HG03066 (cell line): ENCODE results near the gene CCR5.
"Not testable (repeated sequence)": the region's sequence is repeated elsewhere in the genome, so short reads cannot be mapped to it uniquely, and the experiment has no call there.

Experiments
- ATAC-seq: cut with Tn5 transposase; IDR thresholded peaks from one replicate; pipeline ENCODE4 v1.9.1; 2021; ENCODE audit warnings: low read depth; ENCODE audit not compliant: unreplicated experiment

CCR5 gene

DNA sequence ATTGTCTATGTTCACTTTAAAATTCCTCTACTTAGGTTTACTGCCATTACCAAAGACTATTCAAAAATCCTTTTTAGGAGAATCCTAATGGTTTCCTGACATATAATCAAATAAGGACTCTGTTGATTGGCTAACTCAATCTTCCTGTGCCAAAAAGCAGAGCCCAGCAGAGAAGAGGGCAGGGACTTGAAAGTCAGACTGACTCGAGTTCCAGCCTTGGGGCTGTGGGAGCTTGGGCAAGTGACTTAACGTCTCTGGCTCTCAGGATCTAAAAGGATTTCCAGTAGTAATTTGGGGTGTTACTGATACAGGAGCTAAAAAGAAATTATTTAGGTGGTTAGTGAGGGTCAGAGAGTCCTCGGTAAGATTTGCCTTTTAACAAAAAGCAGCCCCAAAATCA lies 10.9 kb downstream of the CCR5 start:
- ATAC-seq, result no peak

DNA sequence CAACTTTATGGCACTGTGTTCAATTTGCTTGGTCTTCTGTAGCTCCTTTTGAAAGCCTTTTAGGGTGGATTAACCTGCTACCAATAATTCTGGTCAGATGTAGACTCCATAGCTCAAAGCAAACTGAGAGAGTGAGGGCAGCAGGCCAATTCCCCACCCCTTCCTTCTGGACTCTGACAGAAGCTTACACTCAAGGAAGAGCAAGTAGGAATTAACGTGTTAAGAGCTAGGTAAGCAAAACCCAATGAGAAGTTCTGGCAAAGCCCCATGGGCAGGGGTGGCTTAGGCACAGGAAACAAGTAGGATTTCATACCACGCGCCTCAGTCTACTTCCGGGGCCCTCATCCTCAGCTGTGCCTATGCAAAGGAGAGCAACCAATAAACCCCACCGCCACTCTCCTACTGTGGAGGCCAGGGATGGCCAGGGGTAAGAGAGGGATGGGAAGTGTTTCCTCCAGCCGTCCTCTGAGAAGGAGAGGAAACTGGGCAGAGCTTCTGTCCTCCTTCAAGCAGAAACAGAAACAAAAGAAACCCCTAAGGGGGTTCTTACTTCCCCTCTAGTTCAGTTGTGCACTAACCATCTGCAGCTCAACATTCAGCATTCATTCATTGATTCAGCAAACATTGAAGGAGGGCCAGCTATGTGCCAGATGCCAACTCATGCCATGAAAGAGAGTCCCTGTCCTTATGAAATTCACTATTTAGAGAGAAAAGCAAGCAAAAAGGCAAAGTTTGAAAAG lies 12.6 kb downstream of the CCR5 start:
- no peak for ATAC-seq

DNA sequence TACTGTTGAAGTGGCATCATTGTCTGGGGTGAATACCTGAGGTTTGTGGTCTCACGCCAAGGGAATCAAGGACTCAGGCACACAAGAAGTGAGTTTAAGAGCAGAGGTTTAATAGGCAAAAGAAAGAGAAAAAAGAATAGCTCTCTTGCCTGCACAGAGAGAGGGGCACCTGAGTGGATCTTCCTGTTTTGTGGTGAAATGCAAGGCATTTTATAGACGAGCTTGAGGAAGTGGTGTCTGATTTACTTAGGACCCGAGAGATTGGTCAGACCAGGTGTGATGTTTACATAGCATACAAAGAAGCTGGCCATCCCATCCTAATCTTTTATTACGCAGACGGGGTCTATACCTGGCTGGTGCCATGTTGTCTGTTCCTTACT lies 13.2 kb downstream of the CCR5 start:
- ATAC-seq, result no peak

DNA sequence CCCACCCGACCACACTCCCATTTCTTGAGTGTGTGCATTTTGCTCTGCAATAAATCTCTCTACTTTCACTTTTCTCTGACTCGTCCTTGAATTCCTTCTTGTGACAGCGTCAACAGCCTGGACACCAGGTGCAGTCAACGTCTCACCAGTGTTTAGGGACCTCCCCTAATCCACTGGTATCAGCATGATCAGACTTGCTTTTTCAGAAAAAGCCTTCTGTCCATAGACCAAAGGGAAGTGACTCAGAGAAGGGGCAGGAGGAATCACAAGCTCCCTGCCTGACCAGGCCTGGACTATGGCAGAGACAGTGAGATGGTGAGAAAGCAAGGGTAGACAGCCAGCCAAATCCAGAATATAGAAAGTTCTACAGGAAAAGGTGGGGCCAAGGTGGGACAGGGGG lies 15.5 kb downstream of the CCR5 start:
- ATAC-seq, result no peak

DNA sequence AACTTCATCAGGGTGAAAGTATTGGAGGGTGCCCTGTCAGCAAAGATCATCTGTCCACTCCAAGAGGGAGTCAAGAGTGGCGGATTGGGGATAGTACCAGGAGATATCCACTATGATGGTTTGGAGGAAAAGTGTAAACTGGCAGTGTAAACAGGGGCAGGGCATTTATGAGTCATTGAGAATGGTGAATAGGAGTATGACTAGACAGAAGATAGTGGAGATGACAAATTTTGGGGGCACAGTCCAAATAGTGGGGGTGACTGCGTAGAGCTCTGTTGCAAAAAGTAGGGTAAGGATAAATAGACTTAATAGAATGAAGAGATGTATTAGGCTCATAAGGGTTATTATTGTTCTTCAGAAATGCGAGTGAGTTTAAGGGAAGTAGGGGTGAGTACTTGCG lies 18.1 kb downstream of the CCR5 start:
- not testable (repeated sequence) for ATAC-seq

DNA sequence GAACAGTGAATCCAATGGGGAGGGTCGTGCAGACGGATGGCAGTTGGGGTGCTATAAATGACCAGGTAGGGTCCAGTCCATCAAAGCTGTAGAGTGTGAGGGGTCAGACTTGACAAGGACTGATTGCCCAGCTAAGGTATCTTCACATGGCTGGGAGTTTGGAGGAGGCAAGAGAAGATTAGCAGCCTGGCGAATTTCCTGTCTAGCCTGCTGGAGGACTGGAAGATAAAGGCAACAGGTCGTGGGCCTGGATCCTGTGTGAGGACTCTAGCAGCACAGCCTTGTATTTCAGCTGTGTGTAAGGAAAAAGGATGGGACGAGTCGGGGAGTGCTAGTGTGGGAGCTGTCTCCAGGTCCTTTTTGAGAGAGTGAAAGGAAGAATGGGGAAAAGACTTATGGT lies 18.6 kb downstream of the CCR5 start:
- ATAC-seq, result no peak

DNA sequence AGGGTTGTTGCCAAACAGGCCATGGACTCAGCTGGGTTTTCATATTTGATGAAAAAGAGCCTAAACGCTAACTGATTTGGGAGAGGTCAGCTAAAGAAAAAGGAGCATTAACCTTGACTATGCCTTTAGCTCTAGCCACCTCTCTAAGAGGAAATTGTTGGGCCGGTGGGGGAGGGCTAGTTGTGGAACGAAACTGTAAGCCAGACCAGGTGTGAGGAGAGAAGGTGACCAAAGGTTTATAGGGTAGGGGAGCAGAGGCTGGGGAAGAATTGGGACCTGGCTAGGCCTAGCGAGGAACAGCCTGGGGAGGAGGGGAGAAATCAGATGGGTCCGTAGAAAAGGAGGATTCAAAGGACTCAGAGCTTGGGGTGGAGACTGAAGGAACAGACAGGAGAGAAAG lies 20.8 kb downstream of the CCR5 start:
- ATAC-seq, result not testable (repeated sequence)

DNA sequence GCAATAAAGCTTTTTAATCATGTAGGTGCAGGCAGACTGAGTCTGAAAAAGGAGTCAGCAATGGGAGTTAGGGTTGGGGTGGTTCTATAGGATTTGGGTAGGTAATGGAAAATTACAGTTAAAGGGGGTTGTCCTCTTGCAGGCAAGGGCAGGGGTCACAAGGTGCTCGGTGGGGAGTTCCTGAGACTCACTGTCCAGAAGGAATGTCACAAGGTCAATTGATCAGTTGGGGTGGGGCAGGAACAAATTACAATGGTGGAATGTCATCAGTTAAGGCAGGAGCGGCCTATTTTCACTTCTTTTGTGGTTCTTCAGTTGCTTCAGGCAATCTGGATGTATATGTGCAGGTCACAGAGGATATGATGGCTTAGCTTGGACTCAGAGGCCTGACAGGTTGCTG lies 22.3 kb downstream of the CCR5 start:
- no peak for ATAC-seq

DNA sequence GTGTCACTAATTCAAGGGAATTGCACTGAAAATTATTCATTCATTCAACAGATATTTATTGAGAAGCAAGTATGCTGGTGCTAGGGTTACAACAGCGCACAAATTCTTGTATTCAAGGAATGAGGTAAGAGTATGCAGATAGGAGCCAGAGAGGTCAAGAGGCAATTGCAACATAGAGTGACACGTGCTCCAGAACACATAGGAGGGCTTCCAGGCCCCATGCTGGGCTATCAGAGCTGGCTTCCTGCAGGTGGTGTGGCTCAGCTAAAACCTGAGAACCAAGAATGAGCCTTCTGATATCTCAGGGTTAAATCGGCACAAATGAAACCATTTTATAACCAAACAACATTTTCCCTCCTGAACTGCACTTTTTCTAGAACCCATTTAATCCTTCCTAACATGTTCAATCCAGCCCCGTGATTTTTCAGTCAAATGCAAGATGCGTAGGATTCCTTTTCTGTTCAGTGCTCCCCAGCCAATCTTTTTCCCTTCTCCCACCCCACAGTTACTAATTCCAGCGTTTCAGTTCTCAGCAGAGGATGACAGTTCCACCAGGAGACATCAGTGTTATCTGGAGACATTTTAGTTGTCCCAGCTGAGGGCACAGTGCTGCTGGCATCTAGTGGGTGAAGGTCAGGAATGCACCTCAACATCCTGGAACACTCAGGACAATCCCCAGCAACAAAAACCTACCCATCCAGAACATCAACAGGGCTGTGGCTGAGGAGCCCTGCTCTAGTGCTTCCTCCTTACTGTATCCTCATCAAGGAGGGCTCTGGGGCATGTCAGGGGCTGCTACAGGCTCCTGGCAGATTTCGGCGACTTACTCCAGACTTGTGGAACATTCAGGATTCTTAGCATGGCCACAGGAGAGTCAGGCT lies 23.0 kb downstream of the CCR5 start:
- ATAC-seq, result no peak

DNA sequence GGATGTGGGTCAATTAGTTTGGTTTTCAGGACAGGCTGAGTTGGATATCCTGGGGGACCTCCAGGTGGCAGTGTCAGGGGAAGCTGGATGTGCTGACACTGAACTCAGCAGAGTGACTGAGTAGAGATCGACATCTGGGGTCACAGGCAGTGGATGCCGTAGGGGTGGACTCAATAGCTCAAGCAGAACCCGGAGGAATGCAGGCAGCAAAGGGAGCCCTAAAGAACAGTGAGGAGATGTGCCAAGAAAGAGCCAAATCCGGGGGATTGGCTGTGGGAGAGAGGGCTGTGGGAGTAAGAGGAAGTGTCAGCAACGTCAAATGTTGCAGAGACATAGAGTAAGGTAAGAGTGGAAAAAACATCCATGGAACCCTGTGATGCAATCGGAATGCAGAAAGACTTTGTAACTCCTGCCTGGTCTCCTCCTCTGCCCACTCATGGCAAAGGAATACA lies 24.5 kb downstream of the CCR5 start:
- no peak for ATAC-seq

DNA sequence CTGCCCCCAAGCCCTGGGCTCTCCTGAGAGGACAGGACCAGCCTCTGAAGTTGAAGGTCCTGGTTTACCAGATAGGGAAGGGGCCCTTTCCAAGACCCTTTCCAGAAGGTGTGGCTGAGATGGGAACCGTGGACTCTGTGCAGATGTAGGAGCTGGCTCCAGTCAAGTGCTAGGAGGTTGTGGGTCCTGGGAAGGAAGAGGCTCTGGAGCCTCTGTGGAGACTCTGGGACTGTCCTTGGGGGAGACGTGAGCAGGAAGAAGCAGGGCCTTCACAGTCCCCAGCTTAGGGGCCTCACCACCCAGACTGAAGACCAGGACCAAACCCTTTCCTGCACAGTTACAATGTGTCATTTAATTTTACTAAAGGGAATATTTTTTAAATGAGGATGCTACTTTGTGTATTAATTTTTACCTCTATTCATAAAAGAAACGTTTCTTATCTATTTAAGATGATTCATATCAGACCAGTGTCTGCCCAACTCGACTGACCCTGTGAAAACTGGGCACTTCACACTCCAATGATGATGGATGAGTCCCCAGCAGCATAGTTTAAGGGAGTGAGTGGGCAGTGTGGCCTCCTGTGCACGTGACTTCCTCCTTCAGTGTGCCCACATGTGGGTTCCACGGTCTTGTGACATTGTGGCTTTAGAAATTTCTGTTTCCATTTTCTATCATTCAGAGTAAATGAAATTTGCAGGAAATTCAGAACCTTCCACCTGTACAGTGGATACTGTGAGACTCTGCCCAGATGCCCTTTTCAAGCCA lies 25.2 kb downstream of the CCR5 start:
- no peak for ATAC-seq

DNA sequence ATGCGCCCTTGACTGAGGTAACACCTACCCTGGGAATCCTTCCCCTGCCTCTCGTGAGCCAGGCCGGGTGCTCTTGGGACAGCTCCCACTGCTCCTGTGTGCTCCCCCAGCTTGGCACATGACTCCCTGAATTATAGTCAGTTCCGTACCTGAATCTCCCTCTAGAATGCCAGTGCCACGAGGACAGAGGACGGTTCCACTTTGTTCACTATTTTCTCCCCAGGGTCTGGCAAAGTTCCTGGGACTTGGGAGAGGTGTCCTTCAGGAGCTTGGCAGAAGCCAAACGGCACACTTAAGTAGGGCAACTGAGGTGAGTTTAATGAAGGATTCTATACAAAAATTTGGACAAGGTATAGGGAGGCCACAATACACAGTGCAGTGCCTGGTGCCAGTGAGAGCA lies 26.4 kb downstream of the CCR5 start:
- no peak for ATAC-seq

DNA sequence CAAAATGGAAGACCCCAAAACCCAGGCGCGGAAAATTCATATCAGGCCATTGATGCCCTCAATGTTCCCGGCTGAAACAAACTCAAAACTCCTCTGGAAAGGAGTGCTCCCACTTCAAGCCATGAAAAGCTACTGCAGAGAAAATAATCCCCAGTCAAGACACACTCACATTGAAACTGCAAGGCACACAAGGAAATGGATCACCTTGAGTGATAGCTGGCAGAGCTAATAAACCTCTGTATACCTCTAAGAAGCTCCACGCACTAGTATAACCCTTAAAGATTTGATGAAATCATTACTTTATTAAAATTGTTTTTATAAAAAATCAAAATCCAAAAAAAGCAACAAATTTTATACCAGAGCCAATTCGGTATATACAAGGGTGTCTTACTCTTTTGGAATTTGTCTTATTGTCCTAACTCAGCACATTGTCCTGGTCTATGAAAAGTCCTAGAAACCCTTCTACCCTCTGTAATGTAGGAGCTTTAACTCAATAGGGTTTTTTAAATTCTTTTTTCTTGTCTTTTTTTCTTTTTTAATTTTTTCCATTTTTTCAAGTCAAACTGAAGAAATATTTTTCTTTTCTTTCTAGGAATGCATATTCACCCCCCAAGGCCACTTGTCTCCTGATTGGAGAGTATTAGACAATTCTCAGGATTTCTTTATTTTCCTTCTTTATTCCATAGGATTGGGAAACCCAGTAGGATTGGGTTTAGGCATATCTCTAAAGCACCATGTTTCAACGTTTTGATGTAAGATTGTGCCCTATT lies 27.6 kb downstream of the CCR5 start:
- ATAC-seq, result no peak

DNA sequence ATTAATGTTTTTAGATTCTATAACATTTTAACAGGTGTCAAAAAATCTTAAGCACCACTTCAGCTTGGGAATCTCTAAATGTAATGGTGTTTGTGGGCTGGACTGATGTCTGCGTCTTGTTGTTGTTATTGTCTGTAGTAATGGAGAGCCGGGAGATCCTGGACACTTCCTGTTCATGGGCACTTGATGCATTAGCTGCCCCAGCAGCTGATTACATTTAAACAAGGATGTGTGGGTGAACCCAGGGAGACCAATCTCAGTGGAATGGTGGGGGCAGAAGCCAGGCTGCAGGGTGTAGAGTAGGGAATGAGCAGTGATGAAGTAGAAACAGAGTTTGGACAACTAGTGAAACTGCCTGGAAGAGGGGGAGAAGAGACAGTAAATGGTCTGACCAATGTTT lies 28.4 kb downstream of the CCR5 start:
- no peak for ATAC-seq

DNA sequence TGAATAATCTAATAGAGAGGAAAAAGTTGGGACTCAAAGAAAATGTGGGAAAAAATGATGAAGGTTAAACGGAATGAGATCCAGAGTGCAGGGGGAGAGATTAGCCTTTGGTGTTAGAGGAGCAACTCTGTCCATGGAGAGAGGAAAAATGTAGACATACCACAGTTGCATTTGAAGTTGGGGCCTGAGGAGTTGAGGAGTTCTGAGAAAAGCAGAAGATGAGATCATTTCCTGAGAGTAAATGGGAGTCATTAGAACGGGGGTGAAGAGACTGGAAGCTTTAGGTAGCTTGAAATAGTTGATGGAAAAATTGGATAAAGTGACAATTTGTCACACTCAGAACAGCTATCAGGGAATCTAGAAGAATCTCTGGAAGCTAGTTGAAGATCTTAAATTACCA lies 28.8 kb downstream of the CCR5 start:
- no peak for ATAC-seq

DNA sequence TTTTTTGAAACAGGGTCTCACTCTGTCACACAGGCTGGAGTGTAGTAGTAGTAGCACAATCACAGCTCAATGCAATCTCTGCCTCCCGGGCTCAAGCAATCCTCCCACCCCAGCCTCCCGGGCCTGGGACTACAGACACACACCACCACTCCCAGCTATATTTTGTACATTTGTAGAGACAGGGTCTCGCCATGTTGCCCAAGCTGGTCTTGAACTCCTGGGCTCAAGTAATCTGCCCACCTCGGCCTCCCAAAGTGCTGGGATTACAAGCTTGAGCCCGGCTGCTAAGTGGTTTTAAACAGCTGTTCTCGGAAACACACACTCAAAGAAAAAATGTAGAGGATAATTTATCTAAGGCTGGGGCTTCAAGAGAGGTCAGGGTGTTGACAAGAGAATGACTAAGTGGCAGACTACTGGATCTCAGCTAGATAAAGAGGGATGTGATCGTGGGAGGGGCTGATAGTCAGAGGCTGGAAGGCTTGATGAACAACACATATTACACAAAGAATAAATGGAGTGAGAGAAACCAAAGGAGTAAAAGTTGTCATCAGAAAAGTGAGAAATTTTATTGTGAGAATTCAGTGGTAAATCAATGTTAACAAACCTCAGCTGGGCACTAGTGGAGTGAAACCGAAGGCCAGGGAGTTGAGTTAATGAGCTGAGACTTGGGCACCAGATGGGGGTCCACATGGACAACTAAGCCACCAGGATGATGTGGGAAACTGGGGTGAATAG lies 29.4 kb downstream of the CCR5 start:
- ATAC-seq, result no peak

DNA sequence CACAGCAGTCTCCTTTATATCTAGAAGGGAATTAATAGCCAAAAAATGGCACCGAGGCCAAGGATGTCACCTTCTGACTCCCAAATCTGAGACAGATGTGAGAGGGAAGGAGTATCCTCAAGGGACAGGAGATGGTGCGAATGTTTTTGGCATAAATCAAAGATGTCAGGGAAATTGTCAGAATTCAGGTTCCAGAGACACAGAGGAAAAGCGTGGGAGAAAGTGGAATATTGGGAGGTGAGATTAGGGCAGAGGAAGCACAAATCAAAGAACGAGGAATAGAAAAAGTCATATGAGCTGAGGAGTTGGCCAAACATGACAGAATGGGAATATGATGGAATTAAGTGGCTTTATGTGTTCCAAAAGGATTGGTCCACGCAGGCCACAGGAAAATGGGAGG lies 30.1 kb downstream of the CCR5 start:
- no peak for ATAC-seq

DNA sequence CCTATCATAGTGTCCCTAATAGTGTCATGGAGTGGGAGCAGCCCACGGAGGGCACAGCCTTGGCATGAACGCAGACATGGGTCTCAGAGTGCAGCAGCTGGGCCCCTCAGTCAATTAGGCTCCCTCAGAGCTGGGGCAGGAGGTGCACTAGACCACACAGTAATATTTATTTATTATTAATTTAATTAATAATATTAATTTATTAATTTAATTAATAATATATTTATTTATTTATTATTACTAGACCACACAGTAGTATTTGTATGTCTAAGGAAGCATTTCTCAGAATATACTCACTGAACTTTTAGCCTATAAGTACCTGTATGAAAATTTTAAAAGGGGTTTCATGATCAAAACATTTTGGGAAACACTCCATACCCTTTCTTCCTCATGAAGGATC lies 30.8 kb downstream of the CCR5 start:
- ATAC-seq, result no peak

DNA sequence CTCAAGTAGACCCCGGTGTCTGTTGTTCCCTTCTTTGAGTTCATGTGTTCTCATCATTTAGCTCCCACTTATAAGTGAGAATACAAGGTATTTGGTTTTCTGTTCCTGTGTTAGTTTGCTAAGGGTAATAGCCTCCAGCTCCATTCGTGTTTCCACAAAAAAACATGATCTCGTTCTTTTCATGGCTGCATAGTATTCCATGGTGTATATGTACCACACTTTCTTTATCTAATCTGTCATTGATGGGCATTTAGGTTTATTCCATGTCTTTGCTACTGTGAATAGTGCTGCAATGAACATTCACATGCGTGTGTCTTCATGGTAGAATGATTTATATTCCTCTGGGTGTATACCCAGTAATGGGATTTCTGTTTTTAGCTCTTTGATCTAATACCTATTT lies 32.2 kb downstream of the CCR5 start:
- ATAC-seq, result not testable (repeated sequence)
